ENCODE data around the gene CCDC192.
A peak's percentile ranks its signal among the peaks of the same experiment; 100 is the strongest.
"Not testable (repeated sequence)": the region's sequence is repeated elsewhere in the genome, so short reads cannot be mapped to it uniquely, and the experiment has no call there.

The CCDC192 gene

DNA sequence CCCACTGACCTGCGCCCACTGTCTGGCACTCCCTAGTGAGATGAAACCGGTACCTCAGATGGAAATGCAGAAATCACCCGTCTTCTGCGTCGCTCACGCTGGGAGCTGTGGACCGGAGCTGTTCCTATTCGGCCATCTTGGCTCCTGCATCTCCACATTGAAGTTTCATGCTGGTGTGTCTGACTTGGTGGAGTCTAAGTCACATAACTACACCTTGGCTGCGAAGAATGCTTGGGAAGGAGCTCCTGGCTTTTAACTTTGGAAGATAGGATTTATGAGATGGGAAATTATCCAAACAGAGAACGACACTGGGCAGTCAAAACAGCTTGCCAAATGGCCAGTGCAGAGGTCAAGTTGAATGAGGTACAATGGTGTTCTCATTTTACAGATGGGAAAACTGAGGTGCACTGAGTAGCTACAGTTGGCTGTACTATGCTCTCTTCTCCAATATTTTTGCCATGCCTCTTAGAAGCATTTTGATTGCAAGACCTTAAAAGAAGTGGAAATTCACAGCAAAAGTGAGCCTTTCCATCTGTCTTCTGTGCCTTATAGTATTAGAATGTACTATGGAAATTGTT is 36.7 kb downstream of the CCDC192 start:
- Histone ChIP-seq H3K27me3 (ENCODE audit: control insufficient read depth, insufficient read depth, low read length) (no peaks in the 10 kb centered on the region), H3K9ac (ENCODE audit: low read length) (peak overlapping the region; percentile 49), H3K27ac (ENCODE audit: low read depth, low read length) (no peak overlapping the region), H3K9me3 (ENCODE audit: control insufficient read depth, insufficient read depth, low read depth, low read length) (no peaks in the 10 kb centered on the region), H3K4me1 (ENCODE audit: control insufficient read depth, insufficient read depth, low read length) (peaks cover 4% of the 10 kb centered on the region), H3K36me3 (ENCODE audit: control insufficient read depth, insufficient read depth, low read length) (no peaks in the 10 kb centered on the region), H3K4me3 (ENCODE audit: low read depth, low read length) (peak overlapping the region; percentile 68)

DNA sequence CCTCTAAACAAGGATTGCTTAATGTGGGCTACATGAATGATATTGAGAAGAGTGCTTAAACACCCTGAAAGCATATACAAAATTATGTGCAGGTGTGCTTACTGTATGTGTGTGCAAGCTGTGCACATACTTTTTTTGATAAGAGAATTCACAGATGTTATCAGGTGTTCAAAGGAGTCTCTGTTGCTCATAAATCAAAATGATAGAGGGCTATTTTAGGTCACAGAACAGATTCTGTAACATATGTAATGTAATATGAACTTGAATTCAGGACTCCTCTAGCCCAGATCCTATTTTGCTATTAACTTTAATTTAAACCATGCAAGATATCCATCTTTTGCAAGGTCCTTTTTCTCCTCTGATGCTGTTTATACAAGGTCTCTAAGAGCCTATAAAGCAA is 38.2 kb downstream of the CCDC192 start:
- H3K27ac ChIP-seq (ENCODE audit: low read depth, low read length): no peak overlapping the region

DNA sequence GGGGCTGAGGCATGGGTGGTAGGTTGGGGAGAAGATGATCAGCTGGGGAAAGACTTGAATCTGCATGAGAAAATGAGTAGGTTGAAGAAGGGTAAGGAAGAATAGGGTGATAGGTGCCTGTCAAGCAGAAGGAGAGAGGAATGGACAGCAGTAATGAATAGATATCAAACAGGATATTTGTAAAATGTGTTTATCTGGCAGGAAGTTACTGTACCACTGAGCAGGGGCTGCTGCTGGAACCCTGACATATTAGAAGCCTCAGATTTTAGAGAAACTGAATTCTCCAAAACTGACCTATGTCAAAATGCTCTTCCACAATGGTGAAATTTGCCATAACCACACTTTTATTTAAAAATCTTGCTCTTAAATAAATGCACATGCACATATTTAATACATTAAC is 41.0 kb downstream of the CCDC192 start:
- Histone ChIP-seq H3K9ac (ENCODE audit: low read length) (no peak overlapping the region), H3K27ac (ENCODE audit: low read depth, low read length) (no peak overlapping the region), H3K9me3 (ENCODE audit: control insufficient read depth, insufficient read depth, low read depth, low read length) (no peaks in the 10 kb centered on the region)

More for the DNA sequence above, 38.2 kb downstream of the CCDC192 start:
- Histone ChIP-seq H3K4me3 (ENCODE audit: low read depth, low read length) (no peak overlapping the region), H3K36me3 (ENCODE audit: control insufficient read depth, insufficient read depth, low read length) (no peaks in the 10 kb centered on the region), H3K9ac (ENCODE audit: low read length) (no peak overlapping the region), H3K4me1 (ENCODE audit: control insufficient read depth, insufficient read depth, low read length) (peaks cover 4% of the 10 kb centered on the region), H3K9me3 (ENCODE audit: control insufficient read depth, insufficient read depth, low read depth, low read length) (no peaks in the 10 kb centered on the region), H3K27me3 (ENCODE audit: control insufficient read depth, insufficient read depth, low read length) (no peaks in the 10 kb centered on the region)

DNA sequence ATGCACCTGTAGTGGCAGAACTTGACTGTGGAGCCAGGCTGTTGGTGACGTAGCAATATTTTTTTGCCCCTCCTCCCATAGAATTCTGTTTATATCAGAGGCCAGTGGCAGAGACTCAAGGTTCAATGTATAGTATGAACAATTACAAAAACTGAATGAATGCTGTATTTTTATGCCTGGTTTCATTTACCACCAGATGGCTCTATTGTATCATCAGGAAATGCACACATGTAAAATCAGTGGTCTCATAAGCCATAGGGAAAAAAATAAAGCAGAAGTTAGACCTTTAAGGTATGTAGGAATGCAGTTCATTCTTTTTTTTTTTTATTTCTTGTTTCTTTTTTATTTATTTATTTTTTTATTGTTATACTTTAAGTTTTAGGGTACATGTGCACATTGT is 43.6 kb downstream of the CCDC192 start:
- H3K9ac ChIP-seq (ENCODE audit: low read length): no peak overlapping the region
- H3K27me3 ChIP-seq (ENCODE audit: control insufficient read depth, insufficient read depth, low read length): no peaks in the 10 kb centered on the region
- H3K27ac ChIP-seq (ENCODE audit: low read depth, low read length): no peak overlapping the region

More for the DNA sequence above, 41.0 kb downstream of the CCDC192 start:
- Histone ChIP-seq H3K4me1 (ENCODE audit: control insufficient read depth, insufficient read depth, low read length) (peaks cover 4% of the 10 kb centered on the region), H3K36me3 (ENCODE audit: control insufficient read depth, insufficient read depth, low read length) (no peaks in the 10 kb centered on the region), H3K4me3 (ENCODE audit: low read depth, low read length) (no peak overlapping the region), H3K27me3 (ENCODE audit: control insufficient read depth, insufficient read depth, low read length) (no peaks in the 10 kb centered on the region)

DNA sequence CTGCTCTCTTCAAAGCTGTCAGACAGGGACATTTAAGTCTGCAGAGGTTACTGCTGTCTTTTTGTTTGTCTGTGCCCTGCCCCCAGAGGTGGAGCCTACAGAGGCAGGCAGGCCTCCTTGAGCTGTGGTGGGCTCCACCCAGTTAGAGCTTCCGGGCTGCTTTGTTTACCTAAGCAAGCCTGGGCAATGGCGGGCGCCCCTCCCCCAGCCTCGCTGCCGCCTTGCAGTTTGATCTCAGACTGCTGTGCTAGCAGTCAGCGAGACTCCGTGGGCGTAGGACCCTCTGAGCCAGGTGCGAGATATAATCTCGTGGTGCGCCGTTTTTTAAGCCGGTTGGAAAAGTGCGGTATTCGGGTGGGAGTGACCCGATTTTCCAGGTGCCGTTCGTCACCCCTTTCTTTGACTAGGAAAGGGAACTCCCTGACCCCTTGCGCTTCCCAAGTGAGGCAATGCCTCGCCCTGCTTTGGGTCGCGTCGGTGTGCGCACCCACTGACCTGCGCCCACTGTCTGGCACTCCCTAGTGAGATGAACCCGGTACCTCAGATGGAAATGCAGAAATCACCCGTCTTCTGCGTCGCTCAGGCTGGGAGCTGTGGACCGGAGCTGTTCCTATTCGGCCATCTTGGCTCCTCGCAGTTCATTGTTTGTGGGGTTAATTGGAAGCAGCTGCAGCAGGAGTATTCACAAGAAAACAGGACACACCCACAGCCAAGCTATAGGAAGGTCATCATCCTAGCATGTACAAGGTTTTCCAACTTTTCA is 49.5 kb downstream of the CCDC192 start:
- Histone ChIP-seq H3K9ac (ENCODE audit: low read length) (peak overlapping the region; percentile 66), H3K4me3 (ENCODE audit: low read depth, low read length) (peak overlapping the region; percentile 50)
- not testable (repeated sequence) for H3K36me3 ChIP-seq (ENCODE audit: control insufficient read depth, insufficient read depth, low read length); H3K27me3 ChIP-seq (ENCODE audit: control insufficient read depth, insufficient read depth, low read length); H3K9me3 ChIP-seq (ENCODE audit: control insufficient read depth, insufficient read depth, low read depth, low read length); H3K4me1 ChIP-seq (ENCODE audit: control insufficient read depth, insufficient read depth, low read length); H3K27ac ChIP-seq (ENCODE audit: low read depth, low read length)

More for the DNA sequence above, 43.6 kb downstream of the CCDC192 start:
- Histone ChIP-seq H3K4me3 (ENCODE audit: low read depth, low read length) (no peak overlapping the region), H3K9me3 (ENCODE audit: control insufficient read depth, insufficient read depth, low read depth, low read length) (no peaks in the 10 kb centered on the region), H3K4me1 (ENCODE audit: control insufficient read depth, insufficient read depth, low read length) (no peaks in the 10 kb centered on the region), H3K36me3 (ENCODE audit: control insufficient read depth, insufficient read depth, low read length) (no peaks in the 10 kb centered on the region)

DNA sequence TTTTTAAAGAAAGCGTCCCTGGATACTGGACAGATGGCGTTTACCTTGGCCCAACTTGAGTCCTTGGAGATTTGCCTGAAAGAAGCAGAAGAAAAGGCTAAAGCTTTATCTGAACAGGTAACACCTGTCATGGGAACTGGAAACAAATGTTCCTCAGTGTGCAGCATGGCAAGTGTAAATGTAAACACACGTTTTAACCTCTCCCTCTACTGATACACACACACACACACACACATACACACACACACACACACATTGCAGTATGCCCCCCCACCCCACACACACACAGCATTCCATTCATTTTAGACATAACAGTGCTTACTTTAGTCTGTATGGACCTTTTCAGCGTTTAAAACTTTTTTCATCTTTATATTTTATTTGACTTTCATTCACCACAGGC is 51.1 kb downstream of the CCDC192 start:
- no peaks in the 10 kb centered on the region for H3K27me3 ChIP-seq (ENCODE audit: control insufficient read depth, insufficient read depth, low read length)
- H3K36me3 ChIP-seq (ENCODE audit: control insufficient read depth, insufficient read depth, low read length): no peaks in the 10 kb centered on the region
- H3K4me3 ChIP-seq (ENCODE audit: low read depth, low read length): no peak overlapping the region
- H3K27ac ChIP-seq (ENCODE audit: low read depth, low read length): no peak overlapping the region
- peaks cover 2% of the 10 kb centered on the region; the same call in 1 of the 2 replicates for H3K9me3 ChIP-seq (ENCODE audit: control insufficient read depth, insufficient read depth, low read depth, low read length)
- 0 out of 2 replicates have a peak, but pooled peaks cover 3% of the 10 kb centered on the region for H3K4me1 ChIP-seq (ENCODE audit: control insufficient read depth, insufficient read depth, low read length)
- H3K9ac ChIP-seq (ENCODE audit: low read length): no peak overlapping the region

DNA sequence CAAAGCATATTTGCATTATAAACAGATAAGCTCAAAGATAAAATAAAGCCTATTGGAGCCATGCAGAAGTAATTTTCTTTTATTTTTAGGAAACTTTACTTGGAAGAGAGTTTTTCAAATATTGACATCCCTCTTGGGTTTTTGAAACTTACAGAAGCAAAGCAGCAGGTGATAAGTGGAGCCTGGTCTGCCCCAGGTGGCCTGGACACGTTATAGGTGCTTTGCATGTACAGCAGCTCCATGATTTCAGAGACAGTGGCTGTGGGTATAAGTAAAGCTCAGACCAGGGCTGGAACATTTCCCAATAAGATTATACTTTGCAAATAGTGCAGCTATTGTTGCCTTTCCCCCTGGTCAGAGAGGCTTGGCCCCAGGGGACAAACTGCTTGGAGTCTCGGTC is 51.5 kb downstream of the CCDC192 start:
- Histone ChIP-seq H3K27me3 (ENCODE audit: control insufficient read depth, insufficient read depth, low read length) (no peaks in the 10 kb centered on the region), H3K27ac (ENCODE audit: low read depth, low read length) (no peak overlapping the region), H3K9ac (ENCODE audit: low read length) (no peak overlapping the region), H3K9me3 (ENCODE audit: control insufficient read depth, insufficient read depth, low read depth, low read length) (peaks cover 2% of the 10 kb centered on the region; the same call in 1 of the 2 replicates), H3K4me3 (ENCODE audit: low read depth, low read length) (no peak overlapping the region), H3K36me3 (ENCODE audit: control insufficient read depth, insufficient read depth, low read length) (no peaks in the 10 kb centered on the region), H3K4me1 (ENCODE audit: control insufficient read depth, insufficient read depth, low read length) (0 out of 2 replicates have a peak, but pooled peaks cover 3% of the 10 kb centered on the region)

DNA sequence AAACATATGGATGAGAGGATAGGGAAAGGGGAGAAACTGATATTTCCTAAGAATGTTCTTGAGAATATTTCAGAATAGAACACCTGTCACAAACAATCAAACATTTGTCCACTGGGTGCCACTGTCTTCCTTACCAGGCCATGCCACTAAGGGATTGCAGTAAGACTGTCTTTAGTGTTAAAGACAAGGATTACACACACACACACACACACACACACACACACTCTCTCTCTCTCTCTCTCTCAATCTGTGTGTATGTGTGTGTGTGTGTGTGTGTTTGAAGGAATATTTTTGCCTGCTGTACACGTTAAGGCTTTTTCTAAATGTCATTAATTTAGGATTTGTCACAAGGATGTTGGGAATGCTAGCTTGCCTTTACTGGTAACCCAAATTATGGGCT is 54.4 kb downstream of the CCDC192 start:
- Histone ChIP-seq H3K9me3 (ENCODE audit: control insufficient read depth, insufficient read depth, low read depth, low read length) (peaks cover 2% of the 10 kb centered on the region; the same call in 1 of the 2 replicates), H3K4me1 (ENCODE audit: control insufficient read depth, insufficient read depth, low read length) (peaks cover 3% of the 10 kb centered on the region; the same call in 1 of the 2 replicates), H3K36me3 (ENCODE audit: control insufficient read depth, insufficient read depth, low read length) (no peaks in the 10 kb centered on the region), H3K9ac (ENCODE audit: low read length) (no peak overlapping the region), H3K27me3 (ENCODE audit: control insufficient read depth, insufficient read depth, low read length) (no peaks in the 10 kb centered on the region), H3K4me3 (ENCODE audit: low read depth, low read length) (no peak overlapping the region), H3K27ac (ENCODE audit: low read depth, low read length) (no peak overlapping the region)

DNA sequence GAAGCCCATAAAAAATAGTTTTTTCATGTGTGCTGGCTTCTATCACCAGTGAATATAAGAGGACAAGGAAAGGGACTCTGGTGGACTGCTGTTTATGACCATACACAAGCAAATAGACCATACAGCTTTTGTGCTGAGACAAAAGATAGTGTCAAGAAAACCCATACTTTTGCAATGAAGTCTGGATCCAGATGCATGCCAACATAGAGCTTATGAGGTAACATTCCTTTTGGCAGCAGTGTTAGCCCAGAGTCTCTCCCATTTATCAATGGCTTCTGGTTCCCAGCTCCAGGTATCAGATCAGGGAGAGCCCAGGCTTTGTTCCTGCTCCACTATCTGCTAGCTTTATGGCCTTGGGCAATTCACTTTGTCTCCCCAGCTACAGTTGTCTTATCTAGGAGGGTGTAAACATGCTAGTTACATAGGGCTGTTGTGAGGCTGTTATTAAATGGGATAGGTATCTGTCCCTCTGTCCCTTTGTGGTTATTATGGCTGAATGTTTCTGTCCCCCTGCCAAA is 55.6 kb downstream of the CCDC192 start:
- Histone ChIP-seq H3K9me3 (ENCODE audit: control insufficient read depth, insufficient read depth, low read depth, low read length) (peaks cover 2% of the 10 kb centered on the region; the same call in 1 of the 2 replicates), H3K27ac (ENCODE audit: low read depth, low read length) (no peak overlapping the region; the same call in 1 of the 2 replicates), H3K4me1 (ENCODE audit: control insufficient read depth, insufficient read depth, low read length) (no peaks in the 10 kb centered on the region; the same call in 1 of the 2 replicates), H3K9ac (ENCODE audit: low read length) (no peak overlapping the region), H3K36me3 (ENCODE audit: control insufficient read depth, insufficient read depth, low read length) (no peaks in the 10 kb centered on the region), H3K4me3 (ENCODE audit: low read depth, low read length) (no peak overlapping the region), H3K27me3 (ENCODE audit: control insufficient read depth, insufficient read depth, low read length) (no peaks in the 10 kb centered on the region)

DNA sequence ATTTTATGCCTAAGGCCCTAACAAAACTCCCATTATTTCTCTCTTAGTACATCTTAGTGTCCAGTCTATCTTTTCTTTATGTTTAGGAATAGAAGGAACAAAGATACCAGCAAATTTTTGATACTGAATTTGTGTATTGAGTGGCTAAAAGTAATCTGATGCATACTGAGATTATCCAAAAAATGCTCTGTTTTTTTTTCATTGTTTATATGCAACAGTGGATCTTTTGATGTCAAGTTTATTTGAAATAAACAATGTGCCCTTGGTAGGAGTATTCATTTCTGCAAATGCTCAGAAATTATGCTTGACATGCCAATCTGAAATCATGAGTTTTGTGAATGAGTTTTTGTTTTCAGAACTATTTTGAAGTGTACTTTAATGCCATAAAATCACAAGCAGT is 58.7 kb downstream of the CCDC192 start:
- no peaks in the 10 kb centered on the region for H3K36me3 ChIP-seq (ENCODE audit: control insufficient read depth, insufficient read depth, low read length)
- no peak overlapping the region for H3K4me3 ChIP-seq (ENCODE audit: low read depth, low read length)
- no peak overlapping the region for H3K9ac ChIP-seq (ENCODE audit: low read length)
- no peaks in the 10 kb centered on the region for H3K27me3 ChIP-seq (ENCODE audit: control insufficient read depth, insufficient read depth, low read length)
- H3K9me3 ChIP-seq (ENCODE audit: control insufficient read depth, insufficient read depth, low read depth, low read length): no peaks in the 10 kb centered on the region
- H3K27ac ChIP-seq (ENCODE audit: low read depth, low read length): no peak overlapping the region
- H3K4me1 ChIP-seq (ENCODE audit: control insufficient read depth, insufficient read depth, low read length): peaks cover 3% of the 10 kb centered on the region

DNA sequence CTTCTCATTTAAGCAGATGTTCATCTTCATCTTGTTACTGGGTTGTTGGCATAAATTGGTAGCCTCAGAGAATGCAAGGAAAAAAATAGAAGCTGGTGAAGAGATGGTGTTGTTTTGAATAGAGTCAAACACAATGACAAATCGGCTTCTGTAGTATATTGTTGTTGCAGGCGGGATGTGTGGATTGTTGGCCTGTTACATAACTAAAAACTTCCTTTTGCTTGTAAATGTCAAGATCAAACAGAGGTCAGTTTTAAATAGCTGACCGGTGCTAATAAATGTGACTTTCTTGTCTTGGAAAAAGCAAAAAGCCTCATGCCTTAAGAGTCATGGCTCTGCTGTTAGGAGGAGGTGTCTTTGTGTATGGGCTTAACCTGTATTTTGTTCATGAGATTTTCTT is 59.2 kb downstream of the CCDC192 start:
- Histone ChIP-seq H3K27me3 (ENCODE audit: control insufficient read depth, insufficient read depth, low read length) (no peaks in the 10 kb centered on the region), H3K4me3 (ENCODE audit: low read depth, low read length) (no peak overlapping the region), H3K9me3 (ENCODE audit: control insufficient read depth, insufficient read depth, low read depth, low read length) (no peaks in the 10 kb centered on the region), H3K9ac (ENCODE audit: low read length) (no peak overlapping the region), H3K4me1 (ENCODE audit: control insufficient read depth, insufficient read depth, low read length) (peaks cover 3% of the 10 kb centered on the region), H3K36me3 (ENCODE audit: control insufficient read depth, insufficient read depth, low read length) (no peaks in the 10 kb centered on the region), H3K27ac (ENCODE audit: low read depth, low read length) (no peak overlapping the region)

All from HUES6 (cell line).